ENCODE measurements around the gene MAN1A1.

GRCh38 chr6:119195848-119196247 lies 153.7 kb downstream of the MAN1A1 start:
- TF ChIP-seq CTCF (IDR thresholded peaks at IDR 0.05) (no peak), POLR2A (IDR thresholded peaks at IDR 0.05) (no peak)

Measured in right lobe of liver (tissue), 4 donors.